DMS153 treated with DMSO at 0.1 percent for 48 hours (cell line): ENCODE data around the gene CACNA1B.
"Not testable (repeated sequence)": the region's sequence is repeated elsewhere in the genome, so short reads cannot be mapped to it uniquely, and the experiment has no call there.

Experiments
- DNase-seq: peaks from one replicate; lab custom pipeline; 2025; ENCODE audit not compliant: unreplicated experiment; lab: John Stamatoyannopoulos, UW

CACNA1B gene

GRCh38 chr9:138010861-138011260, 133.3 kb downstream of the CACNA1B start:
- DNase-seq, result no peak

- DNase-seq, result no peak
These were observed 134.4 kb downstream of the CACNA1B start for GRCh38 chr9:138011951-138012500.

GRCh38 chr9:138013273-138013672, 135.7 kb downstream of the CACNA1B start:
- DNase-seq, result no peak

GRCh38 chr9:138013836-138014562, 136.4 kb downstream of the CACNA1B start:
- no peak for DNase-seq

- DNase-seq, result no peak
These were observed 137.0 kb downstream of the CACNA1B start for GRCh38 chr9:138014563-138014945.

GRCh38 chr9:138015021-138015829, 137.6 kb downstream of the CACNA1B start:
- no peak for DNase-seq

- no peak for DNase-seq
These were observed 139.0 kb downstream of the CACNA1B start for GRCh38 chr9:138016406-138017187.

- DNase-seq, result no peak
These were observed 139.6 kb downstream of the CACNA1B start for GRCh38 chr9:138017200-138017599.

- DNase-seq, result not testable (repeated sequence)
These were observed 141.9 kb downstream of the CACNA1B start for GRCh38 chr9:138019514-138019913.

GRCh38 chr9:138020120-138020794, 142.7 kb downstream of the CACNA1B start:
- DNase-seq, result no peak

GRCh38 chr9:138020795-138021182, 143.2 kb downstream of the CACNA1B start:
- no peak for DNase-seq

- DNase-seq, result no peak
These were observed 143.9 kb downstream of the CACNA1B start for GRCh38 chr9:138021251-138022056.

GRCh38 chr9:138022121-138022741, 144.6 kb downstream of the CACNA1B start:
- DNase-seq, result no peak

GRCh38 chr9:138022756-138023393, 145.3 kb downstream of the CACNA1B start:
- no peak for DNase-seq

GRCh38 chr9:138023394-138024124, 146.0 kb downstream of the CACNA1B start:
- no peak for DNase-seq

GRCh38 chr9:138024131-138024530, 146.5 kb downstream of the CACNA1B start:
- no peak for DNase-seq

GRCh38 chr9:138024831-138025291, 147.3 kb downstream of the CACNA1B start:
- no peak for DNase-seq

- no peak for DNase-seq
These were observed 147.8 kb downstream of the CACNA1B start for GRCh38 chr9:138025417-138025816.
